Measurements from ENCODE around the gene DEGS2. TPM values are rescaled to one million over a fixed set of nuclear protein-coding genes. Genes with fewer than 3 reads are reported as not detected.

DEGS2 gene
- total and polyA plus RNA-seq, 2 experiments from 2014 or later, result 1.3 to 2.7 TPM

DNA sequence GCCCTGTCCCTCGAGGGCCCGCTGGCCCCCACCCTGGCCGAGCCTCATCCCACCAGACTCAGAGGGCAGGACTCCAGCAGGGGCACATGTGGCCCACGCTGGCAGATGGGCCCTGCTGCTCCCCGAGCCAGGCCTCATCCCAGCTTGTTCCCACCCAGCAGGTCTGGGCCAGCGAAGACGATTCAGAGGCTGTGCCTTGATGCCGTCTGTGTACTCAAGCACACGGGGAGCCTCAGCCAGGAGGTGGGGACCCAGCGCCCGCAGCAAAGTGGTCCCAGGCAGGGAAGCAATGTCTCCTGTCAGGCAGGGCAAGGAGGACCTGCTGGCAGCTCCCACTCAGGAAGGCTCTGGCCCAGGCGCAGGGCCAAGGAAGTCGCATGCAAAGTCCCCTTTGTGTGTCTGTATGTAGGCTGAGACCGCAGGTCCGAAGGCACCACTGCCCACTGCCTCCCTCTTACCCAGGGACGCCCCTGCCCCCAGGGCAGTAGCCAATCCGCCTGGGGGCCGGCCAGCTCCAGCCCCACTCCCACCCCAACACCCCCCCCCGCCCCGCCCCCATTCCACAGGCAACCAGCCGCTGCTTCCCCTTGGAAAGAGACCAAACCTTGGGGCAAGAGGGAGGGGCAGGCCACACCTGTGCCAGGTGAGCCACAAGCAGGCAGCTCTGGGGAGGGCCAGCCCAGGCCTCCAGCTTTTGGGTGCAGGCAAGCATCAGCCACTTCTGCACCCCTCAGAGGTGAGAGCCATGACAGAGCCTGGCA is 9.4 kb downstream of the DEGS2 start:
- Histone ChIP-seq H3K36me3 (no peaks in the 10 kb centered on the region), H3K4me3 (no peak overlapping the region), H3K4me1 (ENCODE audit: low read depth) (no peaks in the 10 kb centered on the region), H3K9me3 (ENCODE audit: low read depth) (no peaks in the 10 kb centered on the region), H3K27ac (no peak overlapping the region), H3K27me3 (no peaks in the 10 kb centered on the region)
- no peak for DNase-seq (ENCODE audit: low read depth in 1 of 2, low spot score in 1 of 2)
- TF ChIP-seq, protein P1, sequence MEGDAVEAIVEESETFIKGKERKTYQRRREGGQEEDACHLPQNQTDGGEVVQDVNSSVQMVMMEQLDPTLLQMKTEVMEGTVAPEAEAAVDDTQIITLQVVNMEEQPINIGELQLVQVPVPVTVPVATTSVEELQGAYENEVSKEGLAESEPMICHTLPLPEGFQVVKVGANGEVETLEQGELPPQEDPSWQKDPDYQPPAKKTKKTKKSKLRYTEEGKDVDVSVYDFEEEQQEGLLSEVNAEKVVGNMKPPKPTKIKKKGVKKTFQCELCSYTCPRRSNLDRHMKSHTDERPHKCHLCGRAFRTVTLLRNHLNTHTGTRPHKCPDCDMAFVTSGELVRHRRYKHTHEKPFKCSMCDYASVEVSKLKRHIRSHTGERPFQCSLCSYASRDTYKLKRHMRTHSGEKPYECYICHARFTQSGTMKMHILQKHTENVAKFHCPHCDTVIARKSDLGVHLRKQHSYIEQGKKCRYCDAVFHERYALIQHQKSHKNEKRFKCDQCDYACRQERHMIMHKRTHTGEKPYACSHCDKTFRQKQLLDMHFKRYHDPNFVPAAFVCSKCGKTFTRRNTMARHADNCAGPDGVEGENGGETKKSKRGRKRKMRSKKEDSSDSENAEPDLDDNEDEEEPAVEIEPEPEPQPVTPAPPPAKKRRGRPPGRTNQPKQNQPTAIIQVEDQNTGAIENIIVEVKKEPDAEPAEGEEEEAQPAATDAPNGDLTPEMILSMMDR (IDR thresholded peaks at IDR 0.05; ENCODE audit: low read depth, low read length), result no peak

DNA sequence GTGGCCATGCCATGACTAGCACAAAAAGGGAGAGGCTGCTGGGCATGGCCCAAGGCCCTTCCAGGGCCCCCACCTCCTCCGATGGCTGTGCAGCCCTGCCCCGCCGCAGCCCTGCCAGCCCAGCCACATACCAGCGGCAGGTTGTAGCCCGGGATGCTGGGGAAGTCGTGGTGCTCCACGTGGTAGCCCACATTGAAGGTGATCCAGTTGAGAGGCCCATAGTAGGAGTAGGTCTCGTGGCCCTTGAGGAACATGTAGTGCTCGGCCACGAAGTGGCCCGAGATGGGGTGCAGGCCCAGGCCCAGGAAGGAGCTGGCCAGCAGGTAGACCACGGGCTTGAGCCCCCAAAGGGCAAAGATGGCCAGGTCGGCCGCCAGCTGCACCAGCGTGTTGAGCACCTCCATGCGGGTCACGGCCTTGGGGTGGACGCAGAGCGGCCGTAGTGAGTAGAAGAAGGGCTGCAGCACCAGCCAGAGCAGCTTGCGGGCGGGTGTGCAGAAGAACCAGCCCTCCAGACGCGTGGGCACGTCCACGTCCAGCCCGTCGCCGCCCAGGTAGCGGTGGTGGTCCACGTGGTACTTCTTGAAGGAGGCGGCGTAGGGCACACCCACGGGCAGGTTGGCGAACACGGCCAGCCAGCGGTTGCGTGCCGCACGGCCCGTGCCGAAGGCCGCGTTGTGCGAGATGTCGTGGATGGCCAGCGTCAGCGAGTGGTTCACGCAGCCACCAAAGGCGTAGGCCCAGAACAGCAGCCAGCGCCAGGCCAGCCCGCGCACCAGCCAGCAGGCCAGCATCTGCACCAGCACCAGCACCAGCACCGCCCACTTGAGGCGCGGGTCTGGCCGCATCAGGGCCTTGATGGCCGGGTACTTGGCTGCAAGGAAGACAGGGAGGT is 10.4 kb downstream of the DEGS2 start:
- H3K4me3 ChIP-seq, result no peak overlapping the region
- no peaks in the 10 kb centered on the region for H3K36me3 ChIP-seq
- H3K9me3 ChIP-seq (ENCODE audit: low read depth), result no peaks in the 10 kb centered on the region
- no peaks in the 10 kb centered on the region for H3K4me1 ChIP-seq (ENCODE audit: low read depth)
- no peak for DNase-seq (ENCODE audit: low read depth in 1 of 2, low spot score in 1 of 2)
- no peak overlapping the region for H3K27ac ChIP-seq
- H3K27me3 ChIP-seq, result no peaks in the 10 kb centered on the region
- TF ChIP-seq, protein P1 (IDR thresholded peaks at IDR 0.05; ENCODE audit: low read depth, low read length), result no peak

DNA sequence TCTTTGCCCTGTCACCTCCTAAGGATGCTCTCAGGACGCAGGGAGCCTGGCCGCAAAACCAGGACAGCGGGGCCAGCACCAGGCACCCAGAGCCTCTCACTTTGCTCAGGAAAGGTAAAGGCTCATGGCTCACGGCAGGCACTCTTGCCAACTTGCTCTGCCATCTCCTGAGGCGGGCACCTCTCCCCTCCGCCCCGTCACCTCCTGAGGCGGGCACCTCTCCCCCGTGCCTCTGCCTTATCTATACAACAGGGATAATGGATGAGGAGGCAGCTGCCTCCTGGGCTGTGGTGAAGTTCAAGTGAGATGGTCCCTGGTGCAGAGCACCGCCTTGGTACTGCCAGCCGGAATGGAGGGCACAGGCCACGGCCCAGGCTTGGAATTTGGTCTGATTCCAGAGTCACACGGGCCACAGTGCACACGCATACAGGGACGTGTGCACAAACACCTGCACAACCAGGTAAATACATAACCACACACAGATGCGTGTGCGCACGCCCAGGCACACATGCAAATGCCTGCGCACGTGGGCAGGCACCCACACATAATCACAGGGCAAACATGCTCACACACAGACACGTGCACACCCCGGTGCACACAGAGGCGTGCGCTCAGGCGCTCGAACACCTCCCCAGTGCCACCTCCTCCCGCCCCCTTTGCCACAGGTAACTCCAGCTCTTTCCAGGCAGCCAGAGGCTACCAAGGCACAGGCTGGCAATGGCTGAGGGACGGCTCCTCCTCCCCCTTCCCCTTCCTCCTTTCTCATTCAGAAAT is 11.6 kb downstream of the DEGS2 start:
- Histone ChIP-seq H3K27me3 (no peaks in the 10 kb centered on the region), H3K4me1 (ENCODE audit: low read depth) (no peaks in the 10 kb centered on the region), H3K9me3 (ENCODE audit: low read depth) (no peaks in the 10 kb centered on the region), H3K36me3 (no peaks in the 10 kb centered on the region), H3K27ac (no peak overlapping the region), H3K4me3 (no peak overlapping the region)
- no peak for DNase-seq (ENCODE audit: low read depth in 1 of 2, low spot score in 1 of 2)
- TF ChIP-seq, protein P1 (IDR thresholded peaks at IDR 0.05; ENCODE audit: low read depth, low read length), result no peak

DNA sequence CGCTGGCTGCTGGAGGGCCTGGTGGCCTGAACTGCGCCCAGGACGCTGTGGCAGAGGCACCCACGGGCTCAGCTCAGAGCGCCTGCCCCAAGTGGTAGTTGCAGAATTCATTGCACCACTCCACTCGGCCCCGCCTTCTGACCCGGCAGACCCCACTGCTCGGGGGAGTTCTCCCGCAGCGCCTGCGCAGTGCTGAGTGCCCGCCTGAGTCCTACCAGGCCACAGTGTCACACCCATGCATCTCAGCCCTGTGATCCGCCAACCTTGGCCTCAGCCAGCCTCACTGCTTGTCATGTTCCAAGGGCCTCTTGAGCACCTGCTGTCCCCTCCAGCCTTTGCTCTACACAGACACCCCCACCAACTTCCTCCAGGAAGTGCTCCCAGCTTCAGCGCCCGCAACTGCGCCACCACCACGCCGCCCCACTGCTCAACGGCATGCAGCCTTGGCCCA is 12.2 kb downstream of the DEGS2 start:
- no peaks in the 10 kb centered on the region for H3K27me3 ChIP-seq
- no peak overlapping the region for H3K27ac ChIP-seq
- TF ChIP-seq, protein P1 (IDR thresholded peaks at IDR 0.05; ENCODE audit: low read depth, low read length), result no peak
- no peaks in the 10 kb centered on the region for H3K4me1 ChIP-seq (ENCODE audit: low read depth)
- no peak overlapping the region for H3K4me3 ChIP-seq
- H3K9me3 ChIP-seq (ENCODE audit: low read depth), result no peaks in the 10 kb centered on the region
- no peak for DNase-seq (ENCODE audit: low read depth in 1 of 2, low spot score in 1 of 2)
- no peaks in the 10 kb centered on the region for H3K36me3 ChIP-seq

DNA sequence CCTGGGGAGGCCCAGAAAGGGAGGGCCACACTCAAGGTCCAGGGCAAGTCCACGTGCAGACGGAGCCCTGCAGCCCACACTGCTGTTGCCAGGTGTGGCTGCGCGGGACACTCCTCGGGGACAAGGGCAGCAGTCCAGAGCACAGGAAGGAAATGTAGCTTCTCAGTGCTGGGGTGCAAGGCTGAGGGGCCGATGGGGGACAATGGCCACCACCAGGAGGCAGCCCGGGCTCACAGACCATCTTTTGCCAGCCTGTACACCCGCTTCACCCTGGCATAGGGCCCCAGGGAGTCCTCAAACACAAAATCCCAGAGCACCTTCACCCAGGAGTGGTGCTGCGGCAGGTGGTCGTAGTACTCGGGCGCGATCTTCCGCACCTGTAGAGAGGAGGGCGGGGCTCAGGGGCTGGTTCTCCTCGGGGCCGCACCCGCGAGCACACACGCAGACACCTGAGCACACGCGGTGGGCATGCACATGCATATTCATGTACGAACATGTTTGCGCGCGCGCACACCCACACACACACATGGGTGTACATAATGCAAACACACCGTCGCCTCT is 12.8 kb downstream of the DEGS2 start:
- DNase-seq (ENCODE audit: low read depth in 1 of 2, low spot score in 1 of 2), result no peak
- Histone ChIP-seq H3K27me3 (no peaks in the 10 kb centered on the region), H3K4me1 (ENCODE audit: low read depth) (no peaks in the 10 kb centered on the region), H3K9me3 (ENCODE audit: low read depth) (no peaks in the 10 kb centered on the region), H3K4me3 (no peak overlapping the region), H3K27ac (no peak overlapping the region), H3K36me3 (no peaks in the 10 kb centered on the region)
- TF ChIP-seq, protein P1 (IDR thresholded peaks at IDR 0.05; ENCODE audit: low read depth, low read length), result no peak

Measured in cardiac muscle cell (in vitro differentiated cells and primary cell).